PC-9 (cell line): Measurements from ENCODE around the gene SEMA3C. TPM values are rescaled to one million over a fixed set of nuclear protein-coding genes. Genes with fewer than 3 reads are reported as not detected.

Experiments
- BruUV-seq: library from RNA; stranded (reverse); fragments of 400-500 nt; replicated peaks from 2 replicates; lab custom pipeline; 2021; lab: Mats Ljungman, UMichigan
- CTCF ChIA-PET: fragments of 300-600 bp; sonication (Branson Sonifier 250); formaldehyde crosslinking; loops from one replicate; lab custom pipeline; 2022; ENCODE audit warnings: antibody characterized with exemption; lab: Charles Lee
- POLR2A ChIA-PET: fragments of 300-600 bp; sonication (Branson Sonifier 250); formaldehyde crosslinking; loops from one replicate; lab custom pipeline; 2022; ENCODE audit warnings: antibody characterized with exemption; ENCODE audit not compliant: unreplicated experiment; lab: Charles Lee
- DNase-seq, 2 experiments: peaks; one replicate each; pipeline versions ENCODE4 v3.0.0 to v3.0.0-alpha.2; 2015 to 2022; ENCODE audit warnings: mixed read lengths in 1 of 2
- H2AFZ ChIP-seq: fragments of 200-600 bp; sonication (generic); 2 replicates; pipeline ENCODE4 v1.8.1; 2017; ENCODE audit warnings: antibody characterized with exemption
- H3F3A ChIP-seq: fragments of 200-600 bp; sonication (generic); 2 replicates; pipeline ENCODE4 v1.8.1; 2017; ENCODE audit warnings: antibody characterized with exemption, mild to moderate bottlenecking, low read depth; ENCODE audit not compliant: insufficient read depth
- H3K27ac ChIP-seq: fragments of 200-600 bp; sonication (generic); 2 replicates; pipeline ENCODE4 v1.6.1; 2016; ENCODE audit warnings: mixed run types
- H3K27me3 ChIP-seq: fragments of 200-600 bp; sonication (generic); 2 replicates; pipeline ENCODE4 v1.6.1; 2016; ENCODE audit warnings: low read depth, mixed run types; ENCODE audit not compliant: insufficient read depth
- H3K36me3 ChIP-seq: fragments of 200-600 bp; sonication (generic); 2 replicates; pipeline ENCODE4 v1.6.1; 2016; ENCODE audit warnings: low read depth, mixed run types
- H3K4me1 ChIP-seq: fragments of 200-600 bp; sonication (generic); replicated peaks from 2 replicates; pipeline ENCODE4 v1.6.1; 2016; ENCODE audit warnings: mixed run types; ENCODE audit not compliant: insufficient read depth
- H3K4me2 ChIP-seq: fragments of 200-600 bp; sonication (generic); 2 replicates; pipeline ENCODE4 v1.6.1; 2017; ENCODE audit warnings: mixed run types
- H3K4me3 ChIP-seq: fragments of 200-600 bp; sonication (generic); 2 replicates; pipeline ENCODE4 v1.6.1; 2016; ENCODE audit warnings: mixed run types
- H3K79me2 ChIP-seq: fragments of 200-600 bp; sonication (generic); 2 replicates; pipeline ENCODE4 v1.6.1; 2017; ENCODE audit warnings: low read depth, mixed run types
- H3K9me2 ChIP-seq: fragments of 200-600 bp; sonication (generic); 2 replicates; pipeline ENCODE4 v1.8.1; 2017; ENCODE audit warnings: mild to moderate bottlenecking; ENCODE audit not compliant: insufficient read depth
- H3K9me3 ChIP-seq: fragments of 200-600 bp; sonication (generic); 2 replicates; pipeline ENCODE4 v1.8.1; 2016; ENCODE audit warnings: low read depth; ENCODE audit not compliant: insufficient read depth
- H4K20me1 ChIP-seq: fragments of 200-600 bp; sonication (generic); 2 replicates; pipeline ENCODE4 v1.8.1; 2017; ENCODE audit not compliant: insufficient read depth
- EZH2 ChIP-seq: fragments of 200-600 bp; sonication (generic); IDR thresholded peaks from 2 replicates; pipeline ENCODE4 v1.8.0; 2017; ENCODE audit warnings: antibody characterized with exemption, low read depth
- intact Hi-C: fragments of 100-400 bp; cut with micrococcal nuclease; formaldehyde crosslinking; loops from one replicate; pipeline ENCODE4 v1.10.0; 2022; ENCODE audit not compliant: unreplicated experiment
- total RNA-seq: library from RNA; stranded (reverse); gene quantifications from 2 replicates; pipeline ENCODE4 v1.2.3, GENCODE V29; 2021
- TF ChIP-seq, protein P1 (sequence below): fragments of 200-600 bp; sonication (generic); conservative IDR thresholded peaks from 2 replicates; pipeline ENCODE4 v1.6.1; 2017; ENCODE audit warnings: mixed run types, antibody characterized with exemption, mild to moderate bottlenecking, moderate library complexity

Gene SEMA3C
- total RNA-seq, 1 experiment from 2014 or later = 19.9 TPM

DNA sequence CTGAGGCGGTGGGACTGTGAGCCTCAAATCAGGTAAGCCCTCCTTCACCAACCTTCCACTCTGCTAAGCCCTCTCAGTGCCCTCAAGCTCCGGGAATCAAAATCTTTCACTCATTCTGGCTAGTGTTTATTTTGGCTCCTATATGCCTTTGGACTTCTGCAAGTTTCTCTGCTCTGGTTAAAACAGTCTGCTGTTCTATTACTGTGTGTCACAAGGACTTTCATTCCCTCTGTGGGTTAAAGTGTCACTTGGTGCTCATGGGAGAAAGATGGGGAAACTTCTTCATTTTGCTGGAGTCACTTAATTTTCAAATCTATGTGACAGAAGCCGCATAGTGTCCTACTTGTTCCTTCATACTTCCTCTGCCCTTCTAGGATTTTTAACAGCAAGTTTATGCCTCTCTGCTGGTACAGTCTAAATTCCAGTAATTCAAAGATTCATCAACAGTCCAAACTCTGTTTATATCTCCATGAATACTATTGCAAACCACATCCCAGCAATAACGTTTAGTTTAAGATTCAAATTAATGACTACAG lies 219.1 kb downstream of the SEMA3C start:
- no peaks in the 10 kb centered on the region for H3K9me2 ChIP-seq
- no peaks in the 10 kb centered on the region for H3K36me3 ChIP-seq
- no peak overlapping the region for H3K27ac ChIP-seq
- no peaks in the 10 kb centered on the region for H3K27me3 ChIP-seq
- no peak overlapping the region for H3K4me2 ChIP-seq
- H3F3A ChIP-seq = no peaks in the 10 kb centered on the region
- no peaks in the 10 kb centered on the region for H3K79me2 ChIP-seq
- no peak overlapping the region for H2AFZ ChIP-seq
- ChIA-PET CTCF (no interaction called here), POLR2A (no interaction called here)
- H3K4me3 ChIP-seq = no peak overlapping the region
- H3K9me3 ChIP-seq = no peaks in the 10 kb centered on the region
- H3K4me1 ChIP-seq = no peaks in the 10 kb centered on the region
- BruUV-seq = no TSS peak
- intact Hi-C loops = loop anchor here (1.0 to 5.0 kb wide), 5 partner anchors 33 to 771 kb away; partner anchors contain the start of gene SEMA3C
- TF ChIP-seq, protein P1, sequence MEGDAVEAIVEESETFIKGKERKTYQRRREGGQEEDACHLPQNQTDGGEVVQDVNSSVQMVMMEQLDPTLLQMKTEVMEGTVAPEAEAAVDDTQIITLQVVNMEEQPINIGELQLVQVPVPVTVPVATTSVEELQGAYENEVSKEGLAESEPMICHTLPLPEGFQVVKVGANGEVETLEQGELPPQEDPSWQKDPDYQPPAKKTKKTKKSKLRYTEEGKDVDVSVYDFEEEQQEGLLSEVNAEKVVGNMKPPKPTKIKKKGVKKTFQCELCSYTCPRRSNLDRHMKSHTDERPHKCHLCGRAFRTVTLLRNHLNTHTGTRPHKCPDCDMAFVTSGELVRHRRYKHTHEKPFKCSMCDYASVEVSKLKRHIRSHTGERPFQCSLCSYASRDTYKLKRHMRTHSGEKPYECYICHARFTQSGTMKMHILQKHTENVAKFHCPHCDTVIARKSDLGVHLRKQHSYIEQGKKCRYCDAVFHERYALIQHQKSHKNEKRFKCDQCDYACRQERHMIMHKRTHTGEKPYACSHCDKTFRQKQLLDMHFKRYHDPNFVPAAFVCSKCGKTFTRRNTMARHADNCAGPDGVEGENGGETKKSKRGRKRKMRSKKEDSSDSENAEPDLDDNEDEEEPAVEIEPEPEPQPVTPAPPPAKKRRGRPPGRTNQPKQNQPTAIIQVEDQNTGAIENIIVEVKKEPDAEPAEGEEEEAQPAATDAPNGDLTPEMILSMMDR = no peak
- TF ChIP-seq EZH2 = no peak
- DNase-seq = no peak
- no peaks in the 10 kb centered on the region for H4K20me1 ChIP-seq

DNA sequence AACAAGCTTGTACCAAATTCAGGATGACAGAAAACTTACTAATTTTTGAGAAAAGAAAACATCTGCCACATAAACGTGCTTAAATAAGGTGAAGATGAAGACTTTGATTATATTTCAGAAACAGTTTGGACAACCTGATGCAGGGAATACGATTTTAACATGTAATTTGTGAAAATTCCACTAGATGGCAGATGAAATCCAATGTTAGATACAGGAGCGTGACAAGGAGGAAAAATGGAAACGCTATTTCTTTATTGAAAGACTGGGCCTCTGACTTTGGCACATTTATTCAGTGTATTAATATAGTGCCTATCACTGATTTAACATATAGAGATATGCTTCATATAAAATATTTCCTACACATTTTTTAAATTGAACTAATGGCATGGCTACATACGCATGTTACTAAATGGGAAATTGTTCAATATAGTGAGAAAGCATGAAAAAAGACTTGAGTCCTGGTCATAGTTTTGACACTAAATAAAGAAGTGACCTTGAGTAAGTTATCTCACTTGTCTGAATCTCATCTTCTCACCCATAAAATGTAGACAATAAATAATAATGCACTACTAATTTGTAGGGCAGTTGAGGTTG lies 219.7 kb downstream of the SEMA3C start:
- no peaks in the 10 kb centered on the region for H3K36me3 ChIP-seq
- no peaks in the 10 kb centered on the region for H3K9me2 ChIP-seq
- H3K27me3 ChIP-seq = no peaks in the 10 kb centered on the region
- TF ChIP-seq, protein P1 = peak; percentile 93
- no peak for TF ChIP-seq EZH2
- DNase-seq = peak in 1 of 2 experiments; percentile 62
- no peaks in the 10 kb centered on the region for H3K9me3 ChIP-seq
- H4K20me1 ChIP-seq = no peaks in the 10 kb centered on the region
- POLR2A ChIA-PET = interaction anchor here (0.7 kb wide), 1 partner anchor 220 kb away, joined by 6 read pairs; no protein-coding TSS in a partner anchor
- no peak overlapping the region for H2AFZ ChIP-seq
- no peak overlapping the region for H3K4me3 ChIP-seq
- H3K79me2 ChIP-seq = no peaks in the 10 kb centered on the region
- no TSS peak for BruUV-seq
- no peaks in the 10 kb centered on the region for H3F3A ChIP-seq
- intact Hi-C loops = loop anchor here (1.0 to 5.0 kb wide), 5 partner anchors 33 to 771 kb away; partner anchors contain the start of gene SEMA3C
- no peak overlapping the region for H3K4me2 ChIP-seq
- no peaks in the 10 kb centered on the region for H3K4me1 ChIP-seq
- no peak overlapping the region for H3K27ac ChIP-seq
- CTCF ChIA-PET = no interaction called here
